Measurements from ENCODE around the gene LIPN. TPM values are rescaled to one million over a fixed set of nuclear protein-coding genes. Genes with fewer than 3 reads are reported as not detected.

The LIPN gene
- total and polyA plus RNA-seq, 8 donors, result not detected

DNA sequence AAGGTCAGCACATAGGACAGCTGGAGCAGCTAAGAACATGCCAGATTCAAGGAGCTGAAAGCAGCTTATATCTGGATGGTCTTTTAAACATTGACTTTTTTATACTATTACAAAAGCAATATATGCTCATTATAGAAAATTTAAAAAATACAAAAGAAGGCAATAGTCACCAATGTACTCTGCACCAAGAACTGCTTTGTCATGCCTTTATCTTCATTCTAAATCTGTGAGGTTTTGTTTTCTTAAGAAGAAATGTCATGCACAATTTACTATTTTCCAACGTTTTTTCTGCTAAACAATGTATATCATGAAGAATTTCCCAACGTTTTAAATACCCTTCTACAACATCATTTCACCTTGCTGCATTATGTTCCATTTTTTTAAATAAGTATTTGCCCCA lies 45.5 kb downstream of the LIPN start:
- TF ChIP-seq, protein P1, sequence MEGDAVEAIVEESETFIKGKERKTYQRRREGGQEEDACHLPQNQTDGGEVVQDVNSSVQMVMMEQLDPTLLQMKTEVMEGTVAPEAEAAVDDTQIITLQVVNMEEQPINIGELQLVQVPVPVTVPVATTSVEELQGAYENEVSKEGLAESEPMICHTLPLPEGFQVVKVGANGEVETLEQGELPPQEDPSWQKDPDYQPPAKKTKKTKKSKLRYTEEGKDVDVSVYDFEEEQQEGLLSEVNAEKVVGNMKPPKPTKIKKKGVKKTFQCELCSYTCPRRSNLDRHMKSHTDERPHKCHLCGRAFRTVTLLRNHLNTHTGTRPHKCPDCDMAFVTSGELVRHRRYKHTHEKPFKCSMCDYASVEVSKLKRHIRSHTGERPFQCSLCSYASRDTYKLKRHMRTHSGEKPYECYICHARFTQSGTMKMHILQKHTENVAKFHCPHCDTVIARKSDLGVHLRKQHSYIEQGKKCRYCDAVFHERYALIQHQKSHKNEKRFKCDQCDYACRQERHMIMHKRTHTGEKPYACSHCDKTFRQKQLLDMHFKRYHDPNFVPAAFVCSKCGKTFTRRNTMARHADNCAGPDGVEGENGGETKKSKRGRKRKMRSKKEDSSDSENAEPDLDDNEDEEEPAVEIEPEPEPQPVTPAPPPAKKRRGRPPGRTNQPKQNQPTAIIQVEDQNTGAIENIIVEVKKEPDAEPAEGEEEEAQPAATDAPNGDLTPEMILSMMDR (IDR thresholded peaks at IDR 0.05), result no peak
- H3K4me3 ChIP-seq, result no peak overlapping the region
- no peaks in the 10 kb centered on the region for H3K27me3 ChIP-seq
- 26 to 32% methylated on average over 2 of the region's 2 CpGs for WGBS, 2 donors
- H3K36me3 ChIP-seq, result no peaks in the 10 kb centered on the region
- ATAC-seq (no peak), DNase-seq (no peak), FAIRE-seq (no peak)
- no peak overlapping the region for H3K27ac ChIP-seq
- H3K4me1 ChIP-seq, result no peaks in the 10 kb centered on the region
- intact Hi-C loops (cut with DNase I), result no loop called here
- no peaks in the 10 kb centered on the region for H3K9me3 ChIP-seq

DNA sequence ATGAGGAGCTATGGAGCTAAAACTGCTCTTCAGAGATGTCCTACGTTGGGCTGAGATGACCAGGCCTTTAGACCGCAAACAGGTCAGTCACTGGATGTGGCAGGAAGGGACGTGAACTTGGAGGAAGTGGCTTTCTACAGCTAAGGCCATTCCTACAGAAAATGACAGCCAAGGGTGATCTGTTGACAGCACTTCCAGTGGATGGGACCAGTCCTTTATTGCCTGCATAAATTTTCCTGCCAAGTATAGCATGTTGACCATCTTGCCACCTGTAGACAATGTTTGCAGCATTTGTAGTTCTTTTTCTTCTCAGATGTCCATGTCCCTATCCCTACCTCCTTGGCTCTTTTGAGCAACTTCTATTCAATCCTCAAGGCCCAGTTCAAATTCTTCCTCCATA lies 46.1 kb downstream of the LIPN start:
- H3K4me3 ChIP-seq, result no peak overlapping the region
- no peak for ATAC-seq
- intact Hi-C loops (cut with DNase I), result no loop called here
- no peaks in the 10 kb centered on the region for H3K4me1 ChIP-seq
- no peak overlapping the region for H3K27ac ChIP-seq
- no peaks in the 10 kb centered on the region for H3K27me3 ChIP-seq
- WGBS, 2 donors, result 79 to 89% methylated on average over 3 of the region's 3 CpGs
- no peaks in the 10 kb centered on the region for H3K9me3 ChIP-seq
- no peak for DNase-seq
- FAIRE-seq, result no peak
- H3K36me3 ChIP-seq, result no peaks in the 10 kb centered on the region
- TF ChIP-seq, protein P1 (IDR thresholded peaks at IDR 0.05), result no peak

DNA sequence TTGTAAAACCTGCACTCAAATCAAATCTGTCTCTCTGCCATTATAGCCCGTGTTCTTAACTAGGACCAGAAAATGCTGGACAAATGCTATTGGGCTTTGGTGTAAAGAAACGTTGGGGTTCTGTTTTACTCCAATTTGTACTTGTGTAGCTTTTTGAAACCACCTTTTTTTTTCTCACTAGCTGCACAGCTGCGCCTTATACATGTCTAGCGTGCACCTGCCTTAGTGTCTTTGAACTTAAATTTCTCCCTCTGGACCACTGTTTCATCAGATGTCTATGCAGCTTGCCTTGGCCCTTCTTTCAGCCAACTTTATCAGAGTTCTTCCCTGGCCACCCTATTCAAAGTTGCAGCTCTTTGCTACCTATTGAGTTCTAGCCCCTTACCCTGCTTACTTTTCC lies 49.8 kb downstream of the LIPN start:
- WGBS, 2 donors, result 52 to 66% methylated on average over 4 of the region's 4 CpGs

DNA sequence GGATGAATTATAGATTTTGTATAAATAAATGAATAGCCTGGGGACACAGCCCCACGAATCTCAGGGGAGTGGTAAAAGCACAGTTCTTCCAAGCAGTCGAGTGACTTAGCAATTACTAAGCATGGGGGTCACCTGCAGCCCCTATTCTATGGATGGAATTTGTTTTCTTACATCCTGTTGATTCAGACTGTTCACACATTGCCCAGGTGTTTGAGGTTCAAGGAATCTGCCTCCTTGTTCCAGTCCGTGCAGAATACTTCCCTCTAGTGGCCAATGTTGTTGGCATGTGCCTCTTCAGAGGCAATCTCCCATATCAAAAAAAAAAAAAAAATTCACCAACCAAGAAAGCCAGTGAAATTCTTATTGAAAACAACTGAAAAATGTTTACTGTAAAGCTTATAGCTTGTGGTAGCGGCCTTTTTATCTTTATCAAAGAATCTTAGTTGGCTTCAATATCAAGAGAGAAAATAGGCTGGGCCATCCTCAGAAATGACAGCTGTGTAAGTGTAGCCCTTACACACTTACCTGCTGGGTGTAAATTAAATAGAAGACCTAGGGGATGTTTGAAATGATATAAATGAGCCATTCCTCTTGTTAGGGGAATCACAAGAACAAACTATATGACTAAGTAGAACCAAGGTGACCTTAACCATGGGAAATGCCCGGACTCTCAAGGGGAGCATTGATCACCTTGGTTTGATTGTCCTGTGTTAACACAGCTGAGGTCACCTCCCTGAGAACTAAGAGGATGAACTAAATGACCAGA lies 50.6 kb downstream of the LIPN start:
- no peaks in the 10 kb centered on the region for H3K9me3 ChIP-seq
- H3K4me3 ChIP-seq, result no peak overlapping the region
- TF ChIP-seq, protein P1 (IDR thresholded peaks at IDR 0.05), result peak; percentile 49 to 66 (median 50)
- H3K27me3 ChIP-seq, result no peaks in the 10 kb centered on the region
- intact Hi-C loops (cut with DNase I), result no loop called here
- 22 to 29% methylated on average over 5 of the region's 5 CpGs for WGBS, 2 donors
- peak in 3 of 6 donors; percentile 16 to 49 (median 27) for DNase-seq
- H3K36me3 ChIP-seq, result no peaks in the 10 kb centered on the region
- FAIRE-seq, result peak; percentile 54
- H3K4me1 ChIP-seq, result no peaks in the 10 kb centered on the region
- peak; percentile 81 to 92 (median 90) for ATAC-seq
- no peak overlapping the region for H3K27ac ChIP-seq

More for the DNA sequence above, 49.8 kb downstream of the LIPN start:
- ATAC-seq, result no peak
- Histone ChIP-seq H3K36me3 (no peaks in the 10 kb centered on the region), H3K27ac (no peak overlapping the region), H3K4me3 (no peak overlapping the region), H3K27me3 (no peaks in the 10 kb centered on the region), H3K9me3 (no peaks in the 10 kb centered on the region), H3K4me1 (no peaks in the 10 kb centered on the region)
- intact Hi-C loops (cut with DNase I), result no loop called here
- no peak for FAIRE-seq
- no peak for DNase-seq
- TF ChIP-seq, protein P1 (IDR thresholded peaks at IDR 0.05), result no peak

DNA sequence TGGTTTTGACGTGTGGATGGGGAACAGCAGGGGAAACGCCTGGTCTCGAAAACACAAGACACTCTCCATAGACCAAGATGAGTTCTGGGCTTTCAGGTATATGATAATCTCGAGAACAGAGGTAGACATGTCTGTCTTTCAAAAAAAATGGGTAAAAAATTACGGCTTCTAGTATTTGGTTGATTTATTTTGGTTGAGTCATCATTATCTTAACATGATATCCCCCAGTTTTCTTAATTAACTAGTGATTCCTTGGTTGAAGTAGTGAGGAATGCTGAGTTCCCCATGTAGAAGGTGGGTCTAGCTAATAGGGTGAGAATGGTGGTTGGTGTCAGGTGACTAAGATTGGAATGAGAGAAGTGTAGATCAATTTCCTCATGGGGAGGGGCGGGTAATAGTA lies 53.4 kb downstream of the LIPN start:
- no peak for DNase-seq
- TF ChIP-seq, protein P1 (IDR thresholded peaks at IDR 0.05), result no peak
- intact Hi-C loops (cut with DNase I), result no loop called here
- Histone ChIP-seq H3K36me3 (no peaks in the 10 kb centered on the region), H3K4me1 (no peaks in the 10 kb centered on the region), H3K27ac (no peak overlapping the region), H3K4me3 (no peak overlapping the region), H3K27me3 (no peaks in the 10 kb centered on the region), H3K9me3 (no peaks in the 10 kb centered on the region)
- 82 to 88% methylated on average over 6 of the region's 6 CpGs for WGBS, 2 donors
- ATAC-seq, result no peak
- FAIRE-seq, result no peak

Measured in pancreas (tissue), 10 donors.